OCI-LY7 (cell line): ENCODE results near the gene PARD3B. TPM values are rescaled to one million over a fixed set of nuclear protein-coding genes. Genes with fewer than 3 reads are reported as not detected.

ENCODE experiments used
- BruUV-seq: library from RNA; stranded (reverse); fragments of 400-500 nt; replicated peaks from 2 replicates; lab custom pipeline; 2021; lab: Mats Ljungman, UMichigan
- CTCF ChIA-PET: fragments of 300-600 bp; sonication (Branson Sonifier 250); formaldehyde crosslinking; loops from one replicate; lab custom pipeline; 2022; ENCODE audit warnings: antibody characterized with exemption; ENCODE audit not compliant: unreplicated experiment; lab: Charles Lee
- POLR2A ChIA-PET: fragments of 300-600 bp; sonication (Branson Sonifier 250); formaldehyde crosslinking; loops from one replicate; lab custom pipeline; 2022; ENCODE audit warnings: antibody characterized with exemption; lab: Charles Lee
- DNase-seq: peaks from one replicate; pipeline ENCODE4 v3.0.0-alpha.2; 2015; ENCODE audit warnings: low spot score
- H2AFZ ChIP-seq: fragments of 200-600 bp; sonication (generic), shearing (Covaris generic); 2 replicates; pipeline ENCODE4 v1.6.1; 2014; ENCODE audit warnings: mild to moderate bottlenecking, antibody characterized with exemption, low read length, moderate library complexity
- H3K27ac ChIP-seq: fragments of 200-600 bp; sonication (generic); 2 replicates; pipeline ENCODE4 v1.5.1; 2014; ENCODE audit warnings: mixed run types, low read depth, mild to moderate bottlenecking, moderate library complexity, low read length, inconsistent platforms; ENCODE audit not compliant: poor library complexity, severe bottlenecking
- H3K36me3 ChIP-seq: fragments of 200-600 bp; sonication (generic); 2 replicates; pipeline ENCODE4 v1.6.1; 2014; ENCODE audit warnings: mild to moderate bottlenecking, antibody characterized with exemption, low read length, moderate library complexity, mixed read lengths; ENCODE audit not compliant: insufficient read depth
- H3K4me1 ChIP-seq: fragments of 200-600 bp; sonication (generic); 2 replicates; pipeline ENCODE4 v1.5.1; 2014; ENCODE audit warnings: mild to moderate bottlenecking, low read length; ENCODE audit not compliant: insufficient read depth, poor library complexity, severe bottlenecking
- H3K4me2 ChIP-seq: fragments of 200-600 bp; sonication (generic); 2 replicates; pipeline ENCODE4 v1.6.1; 2014; ENCODE audit warnings: mild to moderate bottlenecking, low read length
- H3K4me3 ChIP-seq: fragments of 200-600 bp; sonication (generic); 2 replicates; pipeline ENCODE4 v1.5.1; 2014; ENCODE audit warnings: mild to moderate bottlenecking, low read depth, low read length; ENCODE audit not compliant: poor library complexity, severe bottlenecking
- H3K79me2 ChIP-seq: fragments of 200-600 bp; sonication (generic); 2 replicates; pipeline ENCODE4 v1.6.1; 2016; ENCODE audit warnings: low read depth, mild to moderate bottlenecking, low read length, moderate library complexity, mixed read lengths; ENCODE audit not compliant: insufficient read depth
- H3K9me2 ChIP-seq: fragments of 200-600 bp; sonication (generic); 2 replicates; pipeline ENCODE4 v1.6.1; 2016; ENCODE audit warnings: mild to moderate bottlenecking, low read length, mixed read lengths; ENCODE audit not compliant: insufficient read depth
- H3K9me3 ChIP-seq: fragments of 200-600 bp; sonication (generic); 2 replicates; pipeline ENCODE4 v1.6.1; 2014; ENCODE audit warnings: mild to moderate bottlenecking, mixed run types, low read length, mixed read lengths
- H4K20me1 ChIP-seq: fragments of 200-600 bp; sonication (generic); 2 replicates; pipeline ENCODE4 v1.6.1; 2014; ENCODE audit warnings: mild to moderate bottlenecking, antibody characterized with exemption, low read length, moderate library complexity, mixed read lengths; ENCODE audit not compliant: insufficient read depth
- EZH2phosphoT487 ChIP-seq: fragments of 200-600 bp; sonication (generic); IDR thresholded peaks from 2 replicates; pipeline ENCODE4 v1.6.1; 2018; ENCODE audit warnings: low read depth, borderline replicate concordance, mild to moderate bottlenecking, mixed run types, antibody characterized with exemption, low read length, moderate library complexity, mixed read lengths
- intact Hi-C: fragments of 100-400 bp; cut with micrococcal nuclease; formaldehyde crosslinking; loops from one replicate; pipeline ENCODE4 v1.10.0; 2022; ENCODE audit not compliant: unreplicated experiment
- total RNA-seq, 2 experiments: library from RNA; depleted of rRNA in 1 of 2; stranded (reverse); fragments of >200 nt in 1 of 2; shearing (Covaris generic) in 1 of 2; gene quantifications; 2 replicates each; pipeline ENCODE4 v1.2.3, GENCODE V29; 2014 to 2022
- TF ChIP-seq, protein P1 (sequence below): fragments of 200-600 bp; sonication (generic); conservative IDR thresholded peaks from 2 replicates; pipeline ENCODE4 v1.5.1; 2014; ENCODE audit warnings: mild to moderate bottlenecking, antibody characterized with exemption, low read length, moderate library complexity, mixed read lengths

The PARD3B gene
- total RNA-seq, 2 experiments from 2014 or later, result not detected

DNA sequence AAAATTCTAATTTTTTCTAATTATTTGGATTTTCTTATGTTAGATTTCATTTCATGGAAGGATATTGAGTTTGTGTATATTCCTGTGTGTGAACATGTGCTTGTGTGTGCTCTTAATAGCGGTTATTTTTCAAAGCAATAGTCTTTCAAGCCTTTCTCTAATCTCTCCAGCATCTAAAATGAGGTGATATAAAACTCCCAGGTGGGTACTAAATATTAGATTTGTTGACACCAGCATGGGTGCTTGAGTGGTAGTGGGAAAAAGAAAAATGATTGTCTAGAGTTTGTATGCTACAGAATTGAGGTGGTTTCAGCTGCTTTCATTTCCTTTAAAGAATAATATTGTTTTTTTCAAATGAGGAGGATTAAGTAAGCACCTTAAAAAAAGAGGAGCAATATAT lies 296.8 kb downstream of the PARD3B start:
- Histone ChIP-seq H4K20me1 (no peaks in the 10 kb centered on the region), H2AFZ (no peak overlapping the region), H3K9me3 (no peaks in the 10 kb centered on the region), H3K4me2 (no peak overlapping the region), H3K79me2 (no peaks in the 10 kb centered on the region), H3K9me2 (no peaks in the 10 kb centered on the region), H3K27ac (no peak overlapping the region), H3K36me3 (no peaks in the 10 kb centered on the region), H3K4me1 (no peaks in the 10 kb centered on the region), H3K4me3 (no peak overlapping the region)
- ChIA-PET CTCF (no interaction called here), POLR2A (interaction anchor here (0.8 kb wide), 1 partner anchor 32 kb away, joined by 3 read pairs; no protein-coding TSS in a partner anchor)
- no peak for TF ChIP-seq EZH2phosphoT487
- TF ChIP-seq, protein P1, sequence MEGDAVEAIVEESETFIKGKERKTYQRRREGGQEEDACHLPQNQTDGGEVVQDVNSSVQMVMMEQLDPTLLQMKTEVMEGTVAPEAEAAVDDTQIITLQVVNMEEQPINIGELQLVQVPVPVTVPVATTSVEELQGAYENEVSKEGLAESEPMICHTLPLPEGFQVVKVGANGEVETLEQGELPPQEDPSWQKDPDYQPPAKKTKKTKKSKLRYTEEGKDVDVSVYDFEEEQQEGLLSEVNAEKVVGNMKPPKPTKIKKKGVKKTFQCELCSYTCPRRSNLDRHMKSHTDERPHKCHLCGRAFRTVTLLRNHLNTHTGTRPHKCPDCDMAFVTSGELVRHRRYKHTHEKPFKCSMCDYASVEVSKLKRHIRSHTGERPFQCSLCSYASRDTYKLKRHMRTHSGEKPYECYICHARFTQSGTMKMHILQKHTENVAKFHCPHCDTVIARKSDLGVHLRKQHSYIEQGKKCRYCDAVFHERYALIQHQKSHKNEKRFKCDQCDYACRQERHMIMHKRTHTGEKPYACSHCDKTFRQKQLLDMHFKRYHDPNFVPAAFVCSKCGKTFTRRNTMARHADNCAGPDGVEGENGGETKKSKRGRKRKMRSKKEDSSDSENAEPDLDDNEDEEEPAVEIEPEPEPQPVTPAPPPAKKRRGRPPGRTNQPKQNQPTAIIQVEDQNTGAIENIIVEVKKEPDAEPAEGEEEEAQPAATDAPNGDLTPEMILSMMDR, result no peak
- BruUV-seq, result no TSS peak
- intact Hi-C loops, result no loop called here
- DNase-seq, result no peak

DNA sequence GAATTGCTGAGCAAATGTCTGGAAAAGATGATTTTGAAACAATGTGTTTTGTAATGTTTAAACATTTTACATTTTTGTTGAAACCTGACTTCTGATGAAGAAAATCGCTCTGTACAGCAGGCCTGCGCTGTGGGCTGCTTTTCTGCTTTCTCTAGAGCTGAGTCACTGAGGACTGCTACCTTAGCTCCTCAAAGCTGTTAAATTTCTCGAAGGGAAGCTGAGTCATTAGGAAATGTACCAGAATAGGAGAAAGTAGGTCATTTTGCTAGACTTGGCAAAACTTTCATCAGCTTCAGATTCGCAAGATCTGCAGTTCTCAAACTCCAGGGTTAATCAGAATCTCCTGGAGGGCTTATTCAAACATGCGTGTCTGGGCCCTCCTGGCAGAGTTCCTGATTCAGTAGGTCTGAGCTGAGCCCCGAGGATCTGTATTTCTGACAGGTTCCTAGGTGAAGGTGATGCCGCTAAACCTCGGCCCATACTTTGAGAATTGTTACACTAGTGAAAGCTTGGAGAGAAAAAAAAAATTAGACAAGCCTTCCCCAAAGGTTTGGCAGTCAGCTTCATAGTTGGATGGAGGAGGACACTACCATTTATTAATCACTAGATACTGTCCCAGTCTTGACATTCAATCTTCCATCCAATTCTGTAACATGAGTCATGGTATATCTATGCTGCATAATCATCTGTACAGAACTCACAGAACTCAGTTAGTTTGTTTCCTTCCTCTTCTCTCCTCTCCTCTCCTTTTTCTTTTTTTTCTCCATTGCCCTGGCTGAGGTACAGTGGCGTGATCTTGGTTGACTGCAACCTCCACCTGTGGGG lies 297.6 kb downstream of the PARD3B start:
- DNase-seq, result no peak
- H2AFZ ChIP-seq, result no peak overlapping the region
- H3K4me3 ChIP-seq, result no peak overlapping the region
- ChIA-PET CTCF (no interaction called here), POLR2A (interaction anchor here (0.8 kb wide), 1 partner anchor 232 kb away, joined by 3 read pairs; no protein-coding TSS in a partner anchor)
- no peaks in the 10 kb centered on the region for H3K4me1 ChIP-seq
- BruUV-seq, result no TSS peak
- H3K27ac ChIP-seq, result no peak overlapping the region
- intact Hi-C loops, result no loop called here
- H3K4me2 ChIP-seq, result no peak overlapping the region
- H4K20me1 ChIP-seq, result no peaks in the 10 kb centered on the region
- H3K9me3 ChIP-seq, result no peaks in the 10 kb centered on the region
- H3K79me2 ChIP-seq, result no peaks in the 10 kb centered on the region
- TF ChIP-seq EZH2phosphoT487, result no peak
- TF ChIP-seq, protein P1, result no peak
- no peaks in the 10 kb centered on the region for H3K9me2 ChIP-seq
- H3K36me3 ChIP-seq, result no peaks in the 10 kb centered on the region

DNA sequence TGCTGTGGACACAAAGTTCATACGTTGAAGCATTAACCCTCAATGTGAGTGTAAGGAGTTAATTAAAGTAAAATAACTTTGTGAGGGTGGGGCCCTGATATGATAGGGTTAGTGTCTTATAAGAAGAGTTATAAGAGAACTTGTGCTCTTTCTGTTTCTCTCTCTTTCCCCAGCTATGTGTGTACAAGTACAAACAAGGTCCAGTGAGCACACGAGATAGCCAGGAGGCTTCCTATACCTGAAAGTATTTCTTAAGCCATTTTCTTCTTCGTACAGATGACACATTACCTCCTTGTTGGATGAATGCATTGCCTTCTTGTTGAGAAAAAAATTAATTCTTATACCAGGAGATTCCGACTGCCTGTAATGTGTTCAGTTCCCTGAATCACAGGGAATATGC lies 301.2 kb downstream of the PARD3B start:
- Histone ChIP-seq H3K4me1 (no peaks in the 10 kb centered on the region), H3K79me2 (no peaks in the 10 kb centered on the region), H2AFZ (no peak overlapping the region), H3K27ac (no peak overlapping the region), H3K4me2 (no peak overlapping the region), H3K9me3 (no peaks in the 10 kb centered on the region), H3K4me3 (no peak overlapping the region), H3K9me2 (no peaks in the 10 kb centered on the region), H4K20me1 (no peaks in the 10 kb centered on the region), H3K36me3 (no peaks in the 10 kb centered on the region)
- intact Hi-C loops, result no loop called here
- CTCF ChIA-PET, result no interaction called here
- POLR2A ChIA-PET, result interaction anchor here (0.6 kb wide), 1 partner anchor 22 kb away, joined by 3 read pairs; no protein-coding TSS in a partner anchor
- no TSS peak for BruUV-seq
- TF ChIP-seq, protein P1, result no peak
- TF ChIP-seq EZH2phosphoT487, result no peak
- no peak for DNase-seq
